Activated naive CD4-positive, alpha-beta T cell treated with anti-CD3 and anti-CD28 coated beads, Interleukin-2, amount 50 U/mL, for 16 hours (primary cell): Measurements from ENCODE around the gene MAGED1.
"Not testable (repeated sequence)": the region's sequence is repeated elsewhere in the genome, so short reads cannot be mapped to it uniquely, and the experiment has no call there.

Experiments
- DNase-seq: peaks from one replicate; pipeline ENCODE4 v3.0.0-alpha.2; 2020

The MAGED1 gene

GRCh38 chrX:51896626-51897025 lies 3.2 kb downstream of the MAGED1 start:
- no peak for DNase-seq

- DNase-seq: no peak
Measured at GRCh38 chrX:51899741-51900140, 6.3 kb downstream of the MAGED1 start.

- no peak for DNase-seq
Measured at GRCh38 chrX:51902510-51903050, 9.2 kb downstream of the MAGED1 start.

- DNase-seq: not testable (repeated sequence)
Measured at GRCh38 chrX:51905152-51905551, 11.7 kb downstream of the MAGED1 start.

- no peak for DNase-seq
Measured at GRCh38 chrX:51905711-51906110, 12.3 kb downstream of the MAGED1 start.

GRCh38 chrX:51917604-51918003 lies 24.2 kb downstream of the MAGED1 start:
- DNase-seq: no peak

- DNase-seq: no peak
Measured at GRCh38 chrX:51922561-51922960, 29.1 kb downstream of the MAGED1 start.

GRCh38 chrX:51931566-51932150 lies 38.2 kb downstream of the MAGED1 start:
- DNase-seq: no peak
